Fibroblast of the conjunctiva (primary cell): Measurements from ENCODE around the gene LY86.
A peak's percentile ranks its signal among the peaks of the same experiment; 100 is the strongest.

Experiments used
- DNase-seq: peaks from one replicate; pipeline ENCODE4 v3.0.0-alpha.2; 2010; ENCODE audit warnings: low read depth

The LY86 gene

GRCh38 chr6:6588064-6588923 lies at the start of gene LY86:
Gene LY86 (plus strand): TSS chr6:6588720. CDS start chr6:6588735, 15 bp downstream.
- no peak for DNase-seq

DNA sequence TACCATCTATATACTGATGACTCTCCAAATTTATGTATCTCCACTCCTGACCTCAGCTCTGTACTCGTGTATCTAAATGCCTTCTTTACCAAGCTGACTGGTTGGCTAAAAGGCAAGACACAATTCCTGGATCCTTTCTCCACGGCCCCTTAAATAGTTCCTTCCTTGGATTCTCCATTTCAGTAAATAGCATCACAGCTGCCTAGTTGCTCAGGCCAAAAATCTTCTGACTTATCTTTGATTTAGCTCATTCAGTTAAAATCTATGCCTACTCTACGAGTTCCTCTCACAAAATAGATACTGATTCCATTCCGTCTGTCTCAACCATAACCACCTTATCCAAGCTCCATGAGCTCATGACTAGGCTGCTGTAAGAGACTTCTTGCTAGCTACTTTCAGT lies 49.5 kb upstream of the LY86 start:
- no peak for DNase-seq

GRCh38 chr6:6542357-6542756 lies 46.2 kb upstream of the LY86 start:
- no peak for DNase-seq

DNA sequence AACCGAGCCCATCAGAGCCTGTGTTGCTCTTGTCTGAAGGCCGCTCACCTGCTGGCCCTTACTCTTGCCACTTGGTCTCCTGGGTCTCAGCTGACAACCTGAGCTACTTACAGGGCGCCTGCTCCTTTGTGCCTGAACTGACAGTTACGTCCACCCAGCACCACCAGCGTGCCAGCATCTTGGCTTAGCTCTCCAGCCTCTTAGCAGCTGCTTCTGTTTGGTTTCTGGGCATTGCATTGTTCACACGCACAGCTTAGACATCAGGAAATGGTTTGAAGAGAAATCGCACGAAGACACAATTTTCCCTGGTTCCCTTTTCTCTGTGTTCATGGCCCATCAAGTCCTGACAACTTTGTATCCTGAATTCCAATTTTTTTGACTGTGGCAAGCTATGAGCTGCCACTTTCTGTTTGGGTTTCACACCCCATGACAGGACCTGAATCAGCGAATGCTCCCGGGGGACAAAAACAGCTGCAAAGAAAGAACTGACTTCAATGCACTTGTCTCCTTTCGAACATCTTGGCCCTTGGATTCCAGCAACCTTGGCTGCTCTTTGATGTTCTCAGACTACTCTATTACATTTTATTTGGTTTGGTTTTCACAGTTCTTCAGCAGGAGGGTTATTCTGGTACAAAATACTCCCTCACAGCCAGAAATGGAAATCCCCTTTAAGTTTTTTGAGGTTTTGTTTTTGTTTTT lies 45.2 kb upstream of the LY86 start:
- DNase-seq, result no peak

DNA sequence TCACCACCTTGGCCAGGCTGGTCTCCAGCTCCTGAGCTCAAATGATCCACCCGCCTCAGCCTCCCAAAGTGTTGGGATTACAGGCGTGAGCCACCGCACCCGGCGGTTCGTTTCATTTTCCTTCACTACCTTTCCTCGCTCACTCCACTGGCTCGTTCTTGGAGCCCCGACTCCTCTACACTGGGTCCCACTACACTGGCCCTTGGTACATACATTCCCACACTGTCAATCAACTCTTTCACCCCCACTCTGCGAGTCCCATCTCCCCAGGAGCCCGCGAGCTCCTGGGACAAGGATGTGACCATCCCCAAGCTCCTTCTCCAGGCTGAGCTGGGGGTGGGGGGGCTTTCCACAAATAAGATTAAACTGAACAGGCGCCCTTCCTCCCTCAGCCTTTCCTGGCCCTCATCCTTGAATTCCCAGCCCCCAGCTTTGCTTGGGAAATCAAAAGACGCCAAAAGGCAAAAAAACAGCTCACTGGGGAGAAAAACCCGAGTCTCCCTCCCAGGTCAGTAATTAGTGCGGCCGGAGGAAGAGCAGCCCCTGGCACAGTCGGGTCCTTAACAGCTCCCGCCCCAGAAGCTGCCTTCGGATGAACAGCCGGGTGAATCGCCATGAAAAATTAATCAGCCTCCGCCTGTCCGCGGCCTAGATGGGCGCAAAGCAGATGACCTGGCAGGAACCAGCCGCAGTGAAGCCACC lies 42.8 kb upstream of the LY86 start:
- DNase-seq, result no peak

- no peak for DNase-seq
These were observed 42.0 kb upstream of the LY86 start for GRCh38 chr6:6546318-6547109.

DNA sequence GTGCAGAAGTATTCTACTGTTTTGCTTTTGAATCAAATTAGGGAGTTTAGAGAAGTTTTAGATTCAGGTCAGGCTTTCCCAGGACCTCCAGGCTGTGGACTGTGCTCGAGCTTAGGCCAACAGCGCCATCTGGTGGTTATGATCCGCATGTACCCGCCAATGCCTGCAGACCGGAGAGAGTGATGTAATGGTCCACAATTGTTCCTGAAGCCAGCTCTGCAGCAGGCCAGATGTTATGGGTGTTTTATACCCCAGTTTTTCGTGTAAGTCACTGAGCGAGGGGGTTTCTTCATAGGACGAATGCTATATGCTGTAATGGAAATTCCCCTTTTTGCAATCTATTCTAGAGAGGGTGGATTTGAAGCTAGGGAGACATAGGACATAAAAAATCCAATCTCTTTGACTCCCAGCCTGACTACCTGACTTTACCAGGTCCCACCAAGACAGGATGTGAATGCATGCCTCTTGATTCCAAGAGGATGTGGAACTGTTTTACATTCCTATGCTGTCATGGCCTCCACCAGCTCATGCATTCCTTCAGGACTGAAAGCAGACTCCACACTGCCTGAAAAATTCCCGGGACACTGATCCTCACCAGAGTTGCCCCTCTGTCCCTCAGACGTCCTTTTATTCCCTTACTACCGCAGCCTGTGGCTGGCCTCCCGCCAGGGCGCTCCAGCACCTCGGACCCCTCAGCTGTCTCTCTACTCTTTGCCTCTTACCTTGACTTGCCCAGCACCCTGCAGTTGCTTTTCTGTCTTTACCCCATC lies 41.2 kb upstream of the LY86 start:
- DNase-seq, result peak; percentile 73

DNA sequence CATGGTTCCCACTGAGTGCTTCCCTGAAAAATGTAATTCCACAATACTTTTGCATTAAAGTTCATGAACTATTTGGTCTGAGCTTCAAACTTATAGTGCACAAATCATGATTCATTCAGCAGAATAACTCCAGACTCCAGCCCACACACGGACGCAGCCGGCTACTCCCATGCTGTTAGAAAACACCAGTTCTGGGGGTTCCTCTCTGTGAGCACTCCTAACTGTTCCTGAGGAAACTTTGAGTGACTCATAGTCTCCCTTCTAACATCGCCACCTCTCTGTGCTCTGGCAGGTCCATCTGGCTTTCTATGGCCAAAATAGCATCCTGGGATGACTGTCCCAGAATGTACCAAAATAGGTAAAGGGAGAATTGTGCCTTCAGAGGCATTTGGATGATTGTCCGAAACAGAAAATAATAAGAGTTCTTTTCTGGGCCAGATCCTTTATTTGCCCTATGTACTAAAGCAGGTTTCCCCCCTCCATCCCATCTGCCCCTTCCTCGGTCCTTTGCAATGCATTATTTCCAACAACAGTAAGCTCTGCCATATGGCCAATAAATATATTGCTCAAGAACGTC lies 32.3 kb upstream of the LY86 start:
- peak; percentile 21 for DNase-seq

DNA sequence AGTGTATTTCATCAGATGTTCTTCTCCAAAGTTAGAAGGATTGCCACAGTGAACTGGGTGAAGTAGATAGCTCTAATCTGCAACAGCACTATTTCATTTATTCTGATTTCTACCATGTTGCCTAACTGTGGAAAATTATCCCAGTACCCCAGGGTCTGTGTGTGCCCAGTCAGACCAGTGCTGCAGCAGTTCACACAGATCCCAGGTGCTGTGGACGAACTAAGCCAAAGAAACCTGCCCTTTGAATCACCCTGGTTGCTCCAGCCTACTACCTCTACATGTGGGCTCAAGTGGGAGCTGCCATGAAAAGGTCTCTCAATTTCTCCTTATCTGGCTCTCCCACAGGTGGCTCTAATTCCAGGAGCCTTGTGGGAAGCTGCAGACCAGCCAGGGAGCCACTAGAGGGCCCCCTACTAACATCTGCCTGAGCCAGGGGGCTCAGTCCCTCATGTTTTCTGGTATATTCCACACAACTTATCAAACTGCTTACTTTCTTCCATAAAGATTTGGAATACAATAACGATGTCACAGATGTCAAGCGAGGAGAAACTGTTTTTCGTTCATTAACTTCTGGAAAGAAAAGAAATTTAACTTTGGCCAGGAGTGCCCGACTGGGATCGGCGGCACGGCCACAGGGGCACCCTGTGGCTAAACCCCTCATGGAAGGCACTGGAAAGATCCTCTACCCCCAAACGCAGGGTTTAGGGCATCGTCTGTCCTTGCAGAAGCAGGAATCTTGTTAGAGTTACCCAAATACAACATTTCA lies 31.6 kb upstream of the LY86 start:
- peak; percentile 16 for DNase-seq

DNA sequence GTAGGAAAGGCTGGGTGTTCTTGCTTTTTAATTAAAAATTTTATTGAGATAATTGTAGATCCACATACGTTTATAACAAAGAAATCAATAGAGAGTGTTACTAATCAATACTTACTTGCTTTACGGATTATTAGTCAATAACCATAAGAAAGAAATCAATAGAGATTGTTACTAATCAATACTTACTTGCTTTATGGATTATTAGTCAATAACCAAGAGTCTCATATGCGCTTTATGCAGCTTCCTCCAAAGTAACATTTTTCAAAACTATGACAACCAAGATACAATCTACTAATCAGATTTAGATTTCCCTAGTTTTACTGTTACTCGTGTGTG lies 31.0 kb upstream of the LY86 start:
- no peak for DNase-seq

DNA sequence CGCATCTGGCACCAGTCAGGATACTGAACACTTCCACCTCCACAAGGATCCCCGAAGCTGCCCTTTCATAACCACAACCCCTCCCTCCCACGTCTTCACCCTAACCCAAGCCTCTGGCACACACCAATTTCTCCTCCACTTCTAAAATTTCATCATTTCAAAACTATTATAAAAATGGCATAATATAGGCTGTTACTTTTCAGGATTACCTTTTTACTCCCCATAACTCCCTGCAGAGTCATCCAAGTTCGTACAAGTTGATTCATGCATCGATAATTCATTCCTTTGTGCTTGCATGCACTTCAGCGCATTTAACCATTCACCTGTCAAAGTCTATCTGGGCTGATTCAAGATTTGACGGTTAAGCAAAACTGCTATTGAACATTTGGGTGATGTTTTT lies 30.6 kb upstream of the LY86 start:
- no peak for DNase-seq

- DNase-seq, result no peak
These were observed 28.4 kb upstream of the LY86 start for GRCh38 chr6:6559994-6560570.

- no peak for DNase-seq
These were observed 27.6 kb upstream of the LY86 start for GRCh38 chr6:6560909-6561308.

- no peak for DNase-seq
These were observed 24.4 kb upstream of the LY86 start for GRCh38 chr6:6564154-6564553.

GRCh38 chr6:6565069-6565468 lies 23.5 kb upstream of the LY86 start:
- DNase-seq, result no peak

GRCh38 chr6:6565488-6565887 lies 23.0 kb upstream of the LY86 start:
- DNase-seq, result no peak

DNA sequence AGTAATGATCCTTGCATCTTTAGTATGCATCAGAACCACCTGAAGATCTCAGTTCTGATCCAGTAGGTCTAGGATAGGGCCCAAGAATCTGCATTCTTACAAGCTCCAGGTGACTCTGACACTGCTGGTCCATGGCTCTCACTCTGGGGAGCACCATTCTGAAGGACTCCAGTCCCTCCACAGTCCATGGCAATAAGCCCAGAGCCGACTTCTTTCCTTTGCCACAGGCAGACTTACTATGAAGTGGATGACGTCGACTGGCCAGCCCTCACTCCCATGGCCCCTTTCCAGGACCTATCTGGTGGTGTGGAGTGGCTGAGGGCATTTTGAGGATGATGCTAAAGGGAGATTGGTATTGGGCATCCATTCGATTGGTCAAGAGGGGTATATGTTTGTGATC lies 21.8 kb upstream of the LY86 start:
- no peak for DNase-seq

- no peak for DNase-seq
These were observed 19.3 kb upstream of the LY86 start for GRCh38 chr6:6569096-6569810.

DNA sequence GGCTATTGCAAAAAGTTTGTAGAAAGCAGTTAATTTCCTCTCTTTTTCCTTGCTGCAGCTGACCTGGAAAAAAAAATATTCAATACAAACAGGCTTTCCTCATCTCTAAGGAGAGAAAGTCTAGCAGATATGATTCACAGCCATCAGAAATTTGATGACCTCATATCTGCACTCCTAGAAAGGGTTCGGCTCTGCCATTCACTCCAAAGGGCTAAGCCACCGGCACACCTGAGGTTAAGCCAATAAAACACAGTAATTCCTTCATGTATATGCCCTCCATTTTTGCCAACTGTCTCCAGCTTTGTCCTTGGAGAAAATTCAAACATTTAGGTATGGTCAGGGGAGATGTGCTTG lies 18.7 kb upstream of the LY86 start:
- DNase-seq, result no peak
